Calu3 (cell line): ENCODE results near the gene CNDP2. TPM values are rescaled to one million over a fixed set of nuclear protein-coding genes. Genes with fewer than 3 reads are reported as not detected.

Experiments used
- BruUV-seq: library from RNA; stranded (reverse); fragments of 400-500 nt; replicated peaks from 2 replicates; lab custom pipeline; 2021; lab: Mats Ljungman, UMichigan
- CTCF ChIA-PET: fragments of 300-600 bp; sonication (Branson Sonifier 250); formaldehyde crosslinking; loops from one replicate; lab custom pipeline; 2022; ENCODE audit warnings: antibody characterized with exemption; lab: Charles Lee
- DNase-seq: peaks from one replicate; pipeline ENCODE4 v3.0.0; 2022
- H3K27ac Mint-ChIP-seq: one replicate; pipeline ENCODE4 v1.8.0; 2022; ENCODE audit warnings: mixed read lengths; ENCODE audit not compliant: unreplicated experiment
- H3K27me3 Mint-ChIP-seq: one replicate; pipeline ENCODE4 v1.8.0; 2022; ENCODE audit warnings: mixed read lengths; ENCODE audit not compliant: unreplicated experiment
- H3K36me3 Mint-ChIP-seq: one replicate; pipeline ENCODE4 v1.8.0; 2022; ENCODE audit warnings: mild to moderate bottlenecking, moderate library complexity, mixed read lengths; ENCODE audit not compliant: insufficient read depth, unreplicated experiment
- H3K4me1 Mint-ChIP-seq: one replicate; pipeline ENCODE4 v1.8.0; 2022; ENCODE audit warnings: mild to moderate bottlenecking, low read depth, mixed read lengths; ENCODE audit not compliant: unreplicated experiment
- H3K4me3 Mint-ChIP-seq: one replicate; pipeline ENCODE4 v1.8.0; 2022; ENCODE audit warnings: mild to moderate bottlenecking, low read depth, moderate library complexity, mixed read lengths; ENCODE audit not compliant: unreplicated experiment
- H3K9me3 Mint-ChIP-seq: one replicate; pipeline ENCODE4 v1.8.0; 2022; ENCODE audit warnings: low read depth, mixed read lengths; ENCODE audit not compliant: unreplicated experiment
- CTCF ChIP-seq: fragments of 200-600 bp; IDR thresholded peaks from one replicate; pipeline ENCODE4 v1.8.0; 2022; ENCODE audit warnings: antibody characterized with exemption; ENCODE audit not compliant: unreplicated experiment
- intact Hi-C: fragments of 100-400 bp; cut with micrococcal nuclease; formaldehyde crosslinking; loops from one replicate; pipeline ENCODE4 v1.10.0; 2022; ENCODE audit not compliant: unreplicated experiment
- total RNA-seq: library from RNA; stranded (reverse); gene quantifications from 2 replicates; pipeline ENCODE4 v1.2.3, GENCODE V29; 2022

The CNDP2 gene
- total RNA-seq, 1 experiment from 2014 or later: 279 TPM

GRCh38 chr18:74551452-74551851 lies 55.3 kb downstream of the CNDP2 start:
- intact Hi-C loops: no loop called here
- no peak for TF ChIP-seq CTCF

GRCh38 chr18:74551936-74552555 lies 55.9 kb downstream of the CNDP2 start:
- peak; percentile 78 for TF ChIP-seq CTCF
- intact Hi-C loops: loop anchor here (1.0 to 2.0 kb wide), 3 partner anchors 53 to 356 kb away; no protein-coding TSS in a partner anchor
- peaks cover 15% of the 10 kb centered on the region for H3K4me1 Mint-ChIP-seq
- no TSS peak for BruUV-seq
- H3K4me3 Mint-ChIP-seq: no peak overlapping the region
- H3K27me3 Mint-ChIP-seq: peaks cover 38% of the 10 kb centered on the region
- DNase-seq: peak; percentile 86
- no peaks in the 10 kb centered on the region for H3K36me3 Mint-ChIP-seq
- H3K27ac Mint-ChIP-seq: no peak overlapping the region
- CTCF ChIA-PET: interaction anchor here (0.7 to 1.4 kb wide), 12 partner anchors 10 to 470 kb away, joined by 3 to 18 read pairs (median 4); partner anchors contain the start of gene CNDP2
- peaks cover 10% of the 10 kb centered on the region for H3K9me3 Mint-ChIP-seq

More at GRCh38 chr18:74551452-74551851, 55.3 kb downstream of the CNDP2 start:
- no peak overlapping the region for H3K27ac Mint-ChIP-seq
- no TSS peak for BruUV-seq
- H3K4me3 Mint-ChIP-seq: no peak overlapping the region
- no peak for DNase-seq
- CTCF ChIA-PET: interaction anchor here (0.7 to 1.4 kb wide), 11 partner anchors 10 to 469 kb away, joined by 3 to 18 read pairs (median 5); partner anchors contain the start of gene CNDP2
- peaks cover 32% of the 10 kb centered on the region for H3K27me3 Mint-ChIP-seq
- H3K4me1 Mint-ChIP-seq: peaks cover 20% of the 10 kb centered on the region
- peaks cover 10% of the 10 kb centered on the region for H3K9me3 Mint-ChIP-seq
- no peaks in the 10 kb centered on the region for H3K36me3 Mint-ChIP-seq

- DNase-seq: peak; percentile 18
- Mint-ChIP-seq H3K27ac (no peak overlapping the region), H3K4me1 (peaks cover 8% of the 10 kb centered on the region), H3K36me3 (no peaks in the 10 kb centered on the region), H3K9me3 (no peaks in the 10 kb centered on the region), H3K27me3 (peaks cover 64% of the 10 kb centered on the region), H3K4me3 (no peak overlapping the region)
- CTCF ChIA-PET: interaction anchor here (0.6 to 0.8 kb wide), 2 partner anchors 60 to 521 kb away, joined by 3 read pairs; partner anchors contain the start of gene CNDP2
- intact Hi-C loops: no loop called here
- no peak for TF ChIP-seq CTCF
- no TSS peak for BruUV-seq
These were observed 60.0 kb downstream of the CNDP2 start for GRCh38 chr18:74556126-74556525.

- no peak for TF ChIP-seq CTCF
- no peaks in the 10 kb centered on the region for H3K9me3 Mint-ChIP-seq
- CTCF ChIA-PET: no interaction called here
- DNase-seq: no peak
- no peaks in the 10 kb centered on the region for H3K36me3 Mint-ChIP-seq
- no TSS peak for BruUV-seq
- H3K4me3 Mint-ChIP-seq: no peak overlapping the region
- intact Hi-C loops: no loop called here
- peaks cover 73% of the 10 kb centered on the region for H3K27me3 Mint-ChIP-seq
- no peak overlapping the region for H3K27ac Mint-ChIP-seq
- H3K4me1 Mint-ChIP-seq: peaks cover 14% of the 10 kb centered on the region
These were observed 61.9 kb downstream of the CNDP2 start for GRCh38 chr18:74558096-74558495.
